Esophagus muscularis mucosa (tissue), 4 donors: ENCODE results near the gene CEP20. TPM values are rescaled to one million over a fixed set of nuclear protein-coding genes. Genes with fewer than 3 reads are reported as not detected.

Experiments
- DNase-seq: peaks from one replicate; pipeline ENCODE4 v3.0.0-alpha.2; 2017; ENCODE audit errors: extremely low spot score
- H3K27ac ChIP-seq, 4 donors: fragments of 200-600 bp; sonication (generic); replicated peaks in 1 of 4; 1 replicate in 3 of 4; 2 replicates in 1 of 4; pipeline ENCODE4 v1.5.1; 2016 to 2019; ENCODE audit warnings: mild to moderate bottlenecking in 1 of 4
- H3K27me3 ChIP-seq, 4 donors: fragments of 200-600 bp; sonication (generic); one replicate each; pipeline versions ENCODE4 v1.5.1 to v1.6.0; 2016 to 2019
- H3K36me3 ChIP-seq, 4 donors: fragments of 200-600 bp; sonication (generic); one replicate each; pipeline ENCODE4 v1.5.1; 2016 to 2019
- H3K4me1 ChIP-seq, 4 donors: fragments of 200-600 bp; sonication (generic); one replicate each; pipeline ENCODE4 v1.5.1; 2016 to 2019
- H3K4me3 ChIP-seq, 4 donors: fragments of 200-600 bp; sonication (generic); 1 replicate in 2 of 4; 2 replicates in 2 of 4; pipeline ENCODE4 v1.5.1; 2016 to 2019; ENCODE audit warnings: mild to moderate bottlenecking in 4 of 4, moderate library complexity in 1 of 4
- H3K9me3 ChIP-seq, 4 donors: fragments of 200-600 bp; sonication (generic); 1 replicate in 3 of 4; 2 replicates in 1 of 4; pipeline ENCODE4 v1.5.1; 2016 to 2019
- EP300 ChIP-seq: sonication (generic); formaldehyde crosslinking; IDR thresholded peaks from one replicate; pipeline ENCODE4 v1.6.1; 2017; ENCODE audit warnings: antibody characterized with exemption
- POLR2A ChIP-seq: fragments of 450-650 bp; IDR thresholded peaks from one replicate; pipeline ENCODE4 v1.6.1; 2017; ENCODE audit warnings: antibody characterized with exemption, moderate library complexity, mild to moderate bottlenecking, low read depth
- POLR2AphosphoS5 ChIP-seq, 2 donors: sonication (generic); formaldehyde crosslinking; IDR thresholded peaks; one replicate each; pipeline ENCODE4 v1.6.1; 2017; ENCODE audit warnings: antibody characterized with exemption in 2 of 2
- WGBS: methylation state at CpG from one replicate; pipeline ENCODE4 v1.1.5; 2018; 5-methylcytosine and 5-hydroxymethylcytosine counted together
- intact Hi-C: fragments of 100-400 bp; cut with DNase I; formaldehyde crosslinking; loops from one replicate; pipeline ENCODE4 v1.15.1; 2023
- total RNA-seq, 4 donors: library from RNA; depleted of rRNA; stranded (reverse); fragments of >200 nt; gene quantifications; one replicate each; pipeline versions ENCODE4 v1.1.0 to v1.2.1, GENCODE V29; 2016
- TF ChIP-seq, protein P1 (sequence below), 3 experiments: fragments of 200-600 bp in 2 of 3; fragments of 450-650 bp in 1 of 3; sonication (generic) in 2 of 3; IDR thresholded peaks; one replicate each; pipeline ENCODE4 v1.5.1; 2017 to 2019; ENCODE audit warnings: antibody characterized with exemption in 3 of 3, mild to moderate bottlenecking in 2 of 3, moderate library complexity in 1 of 3

The CEP20 gene
- total RNA-seq, 4 donors from 2014 or later = 25.2 to 36.1 (median 32.0) TPM

DNA sequence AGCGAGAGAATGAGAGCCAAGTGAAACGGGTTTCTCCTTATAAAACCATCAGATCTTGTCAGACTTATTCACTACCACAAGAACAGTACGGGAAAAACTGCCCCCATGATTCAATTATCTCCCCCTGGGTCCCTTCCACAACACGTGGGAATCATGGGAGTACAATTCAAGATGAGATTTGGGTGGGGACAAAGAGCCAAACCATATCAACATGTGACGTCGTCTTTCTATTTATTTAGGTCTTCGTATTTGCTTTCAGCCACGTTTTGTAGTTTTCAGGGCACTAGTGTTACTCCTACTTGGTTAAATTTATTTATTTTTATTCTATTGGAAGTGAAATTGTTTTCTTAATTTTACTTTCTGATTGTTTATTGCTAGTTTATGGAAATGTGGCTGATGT, 27.9 kb upstream of the CEP20 start:
- no peak overlapping the region for H3K4me3 ChIP-seq

DNA sequence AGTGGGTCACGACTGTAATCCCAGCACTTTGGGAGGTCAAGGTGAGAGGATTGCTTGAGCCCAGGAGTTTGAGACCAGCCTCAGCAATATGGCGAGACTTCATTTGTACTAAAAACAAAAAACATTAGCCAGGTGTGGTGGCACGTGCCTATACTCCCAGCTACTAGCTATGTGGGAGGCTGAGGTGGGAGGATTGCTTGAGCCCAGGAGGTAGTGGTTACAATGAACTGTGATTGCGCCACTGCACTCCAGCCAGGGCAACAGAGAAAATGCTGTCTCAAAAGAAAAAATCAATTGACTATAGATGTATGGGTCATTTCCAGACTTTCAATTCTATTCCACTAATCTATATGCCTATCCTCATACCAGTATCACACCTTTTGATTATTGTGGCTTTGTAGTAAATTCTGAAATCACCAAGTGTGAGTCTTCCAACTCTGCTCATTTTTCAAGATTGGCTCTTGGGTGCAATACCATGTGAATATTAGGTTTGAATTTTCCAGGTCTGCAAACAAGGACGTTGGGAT, 27.2 kb upstream of the CEP20 start:
- intact Hi-C loops = no loop called here
- H3K4me3 ChIP-seq = no peak overlapping the region
- H3K27me3 ChIP-seq = no peaks in the 10 kb centered on the region
- WGBS = 79% methylated on average over 5 of the region's 5 CpGs
- H3K9me3 ChIP-seq = no peaks in the 10 kb centered on the region
- no peaks in the 10 kb centered on the region for H3K36me3 ChIP-seq
- DNase-seq = no peak
- no peak for TF ChIP-seq EP300
- TF ChIP-seq, protein P1, sequence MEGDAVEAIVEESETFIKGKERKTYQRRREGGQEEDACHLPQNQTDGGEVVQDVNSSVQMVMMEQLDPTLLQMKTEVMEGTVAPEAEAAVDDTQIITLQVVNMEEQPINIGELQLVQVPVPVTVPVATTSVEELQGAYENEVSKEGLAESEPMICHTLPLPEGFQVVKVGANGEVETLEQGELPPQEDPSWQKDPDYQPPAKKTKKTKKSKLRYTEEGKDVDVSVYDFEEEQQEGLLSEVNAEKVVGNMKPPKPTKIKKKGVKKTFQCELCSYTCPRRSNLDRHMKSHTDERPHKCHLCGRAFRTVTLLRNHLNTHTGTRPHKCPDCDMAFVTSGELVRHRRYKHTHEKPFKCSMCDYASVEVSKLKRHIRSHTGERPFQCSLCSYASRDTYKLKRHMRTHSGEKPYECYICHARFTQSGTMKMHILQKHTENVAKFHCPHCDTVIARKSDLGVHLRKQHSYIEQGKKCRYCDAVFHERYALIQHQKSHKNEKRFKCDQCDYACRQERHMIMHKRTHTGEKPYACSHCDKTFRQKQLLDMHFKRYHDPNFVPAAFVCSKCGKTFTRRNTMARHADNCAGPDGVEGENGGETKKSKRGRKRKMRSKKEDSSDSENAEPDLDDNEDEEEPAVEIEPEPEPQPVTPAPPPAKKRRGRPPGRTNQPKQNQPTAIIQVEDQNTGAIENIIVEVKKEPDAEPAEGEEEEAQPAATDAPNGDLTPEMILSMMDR (IDR thresholded peaks at IDR 0.05) = no peak
- no peak for TF ChIP-seq POLR2A
- no peak for TF ChIP-seq POLR2AphosphoS5 (IDR thresholded peaks at IDR 0.05)
- no peaks in the 10 kb centered on the region for H3K4me1 ChIP-seq
- H3K27ac ChIP-seq = no peak overlapping the region

More for the DNA sequence above, 27.9 kb upstream of the CEP20 start:
- Histone ChIP-seq H3K27me3 (no peaks in the 10 kb centered on the region), H3K9me3 (no peaks in the 10 kb centered on the region), H3K27ac (no peak overlapping the region), H3K4me1 (no peaks in the 10 kb centered on the region), H3K36me3 (no peaks in the 10 kb centered on the region)
- intact Hi-C loops = no loop called here
- no peak for TF ChIP-seq POLR2A
- no peak for TF ChIP-seq EP300
- no peak for TF ChIP-seq POLR2AphosphoS5 (IDR thresholded peaks at IDR 0.05)
- TF ChIP-seq, protein P1 (IDR thresholded peaks at IDR 0.05) = no peak
- no peak for DNase-seq
- WGBS = 85% methylated on average over 8 of the region's 8 CpGs

DNA sequence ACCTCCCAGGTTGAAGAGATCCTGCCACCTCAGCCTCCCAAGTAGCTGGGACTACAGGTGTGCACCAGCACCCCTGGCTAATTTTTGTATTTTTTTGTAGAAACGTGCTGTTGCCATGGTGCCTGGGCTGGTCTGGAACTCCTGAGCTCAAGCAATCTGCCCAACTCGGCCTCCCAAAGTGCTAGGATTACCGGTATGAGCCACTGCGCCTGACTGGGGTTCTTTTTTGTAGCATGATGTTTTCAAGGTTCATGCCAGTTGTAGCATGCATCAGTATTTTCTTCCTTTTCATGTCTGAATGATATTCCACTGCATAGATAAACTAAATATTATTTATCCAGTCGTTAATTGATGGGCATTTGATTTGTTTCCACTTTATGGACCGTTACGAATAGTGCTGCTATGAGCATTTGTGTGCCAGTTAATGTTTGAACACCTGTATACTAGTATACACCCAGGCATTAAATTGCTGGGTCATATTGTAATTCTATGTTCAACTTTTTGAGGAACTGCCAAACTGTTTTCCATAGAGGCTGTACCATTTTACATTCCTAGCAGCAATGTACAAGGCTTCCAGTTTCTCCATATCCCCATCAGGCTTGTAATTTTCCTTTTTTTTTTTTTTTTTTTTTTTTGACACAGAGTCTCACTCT, 24.8 kb upstream of the CEP20 start:
- Histone ChIP-seq H3K27ac (no peak overlapping the region), H3K36me3 (no peaks in the 10 kb centered on the region), H3K9me3 (no peaks in the 10 kb centered on the region), H3K4me1 (no peaks in the 10 kb centered on the region), H3K4me3 (no peak overlapping the region), H3K27me3 (no peaks in the 10 kb centered on the region)
- intact Hi-C loops = no loop called here
- 76% methylated on average over 7 of the region's 7 CpGs for WGBS
- DNase-seq = no peak
- TF ChIP-seq EP300 = no peak
- no peak for TF ChIP-seq POLR2AphosphoS5 (IDR thresholded peaks at IDR 0.05)
- no peak for TF ChIP-seq POLR2A
- TF ChIP-seq, protein P1 (IDR thresholded peaks at IDR 0.05) = no peak

DNA sequence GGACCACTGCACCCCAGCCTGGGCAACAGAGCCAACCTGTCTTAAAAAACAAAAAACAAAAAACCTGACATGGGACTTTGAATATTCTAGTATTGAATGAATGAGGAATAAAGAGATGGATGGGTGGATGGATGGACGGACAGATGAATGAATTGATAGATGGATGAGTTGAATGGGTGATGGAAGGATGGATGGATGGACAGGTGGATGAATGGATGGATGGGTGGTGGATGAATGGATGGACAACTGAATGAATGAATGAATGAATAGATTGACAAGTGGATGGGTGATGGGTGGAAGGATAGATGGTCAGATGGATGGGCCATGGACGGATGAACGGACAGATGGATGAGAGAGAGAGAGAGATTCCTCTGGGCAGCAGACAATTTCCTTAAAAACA, 22.8 kb upstream of the CEP20 start:
- 91% methylated on average over 3 of the region's 3 CpGs for WGBS
- no peak overlapping the region for H3K27ac ChIP-seq
- TF ChIP-seq EP300 (no peak), POLR2AphosphoS5 (IDR thresholded peaks at IDR 0.05) (no peak), POLR2A (no peak)
- TF ChIP-seq, protein P1 (IDR thresholded peaks at IDR 0.05) = no peak
- no peaks in the 10 kb centered on the region for H3K36me3 ChIP-seq
- H3K4me1 ChIP-seq = no peaks in the 10 kb centered on the region
- no peaks in the 10 kb centered on the region for H3K27me3 ChIP-seq
- intact Hi-C loops = no loop called here
- no peak overlapping the region for H3K4me3 ChIP-seq
- DNase-seq = no peak
- H3K9me3 ChIP-seq = no peaks in the 10 kb centered on the region
